ENCODE results near the gene LEFTY2.
"Not testable (repeated sequence)": the region's sequence is repeated elsewhere in the genome, so short reads cannot be mapped to it uniquely, and the experiment has no call there.

Gene LEFTY2

DNA sequence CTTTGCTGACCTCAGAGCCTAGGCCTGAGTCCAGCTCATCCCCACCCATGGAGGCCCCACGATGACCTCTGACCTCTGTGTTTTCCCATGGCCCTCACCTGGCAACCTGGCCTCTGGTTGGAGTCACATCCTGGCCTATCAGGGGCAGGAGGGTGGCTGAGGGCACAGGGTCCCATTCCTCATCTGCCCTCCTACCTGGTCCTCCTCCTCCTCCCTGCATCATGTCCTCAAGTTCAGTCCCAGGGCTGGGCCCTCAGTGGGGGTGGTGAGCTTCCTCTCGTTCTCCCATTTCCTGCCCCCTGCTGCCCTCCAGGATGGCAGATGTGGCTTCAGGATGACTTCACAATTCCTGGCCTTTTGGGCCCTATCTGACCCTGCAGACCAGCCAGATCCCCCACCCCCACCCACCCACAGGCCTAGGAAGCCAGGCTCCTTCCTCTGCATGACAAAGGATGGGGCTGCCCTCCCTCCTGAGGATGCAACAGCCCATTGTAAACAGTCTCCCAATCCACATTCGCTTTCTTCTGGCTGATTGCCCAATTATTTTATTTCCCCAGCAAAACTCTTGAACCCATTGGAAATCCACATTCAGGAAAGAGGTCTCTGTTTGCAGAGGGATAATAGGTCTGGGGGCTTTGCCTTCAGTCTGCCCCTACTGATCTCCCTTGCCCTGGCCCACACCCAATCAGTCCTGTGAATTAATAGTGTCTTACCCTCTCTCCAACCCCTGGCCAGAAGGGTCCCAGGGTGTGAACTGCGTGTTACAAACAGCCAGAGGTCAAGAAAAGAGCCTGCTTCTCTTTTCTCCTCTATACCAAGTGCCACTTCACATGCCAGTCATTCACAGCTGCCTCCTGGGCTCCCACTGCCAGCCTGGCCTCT lies 41.7 kb downstream of the LEFTY2 start:
- no peak for DNase-seq

DNA sequence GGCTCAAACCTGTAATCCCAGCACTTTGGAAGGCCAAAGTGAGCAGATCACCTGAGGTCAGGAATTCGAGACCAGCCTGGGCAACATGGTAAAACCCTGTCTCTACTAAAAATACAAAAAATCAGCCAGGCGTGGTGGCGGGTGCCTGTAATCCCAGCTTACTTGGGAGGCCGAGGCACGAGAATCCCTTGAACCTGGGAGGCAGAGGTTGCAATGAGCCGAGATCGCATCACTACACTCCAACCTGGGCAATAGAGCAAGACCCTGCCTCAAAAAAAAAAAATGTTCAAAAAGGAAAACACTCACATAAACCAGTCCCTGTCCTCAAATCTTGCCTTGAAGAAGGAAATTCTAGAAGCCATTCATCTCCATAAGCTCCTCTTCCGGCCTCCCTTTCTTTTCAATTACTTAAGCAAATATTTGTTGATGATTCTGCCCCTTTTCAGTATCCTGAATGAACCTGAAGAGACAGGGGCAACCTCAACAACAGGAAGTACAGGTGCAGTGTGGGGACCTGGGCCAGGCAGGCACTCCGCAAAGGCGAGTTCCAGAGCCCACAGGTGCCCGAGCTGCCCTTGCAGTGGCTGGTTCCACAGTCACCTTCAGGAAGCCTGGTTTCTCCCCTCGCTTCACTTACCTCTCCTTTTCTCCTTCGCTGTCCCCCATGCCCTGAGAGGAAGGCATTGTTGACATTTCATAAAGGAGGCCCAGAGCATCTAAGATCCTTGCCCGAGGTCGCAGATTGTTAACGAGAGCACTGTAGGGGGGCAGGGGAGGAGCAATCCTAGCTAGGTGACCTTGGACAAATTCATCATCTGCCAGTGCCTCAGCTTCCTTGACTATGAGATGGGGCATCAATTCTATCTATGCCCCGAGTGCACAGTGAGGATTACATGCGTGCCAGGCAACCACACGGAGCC lies 43.2 kb downstream of the LEFTY2 start:
- peak; percentile 65 for DNase-seq

DNA sequence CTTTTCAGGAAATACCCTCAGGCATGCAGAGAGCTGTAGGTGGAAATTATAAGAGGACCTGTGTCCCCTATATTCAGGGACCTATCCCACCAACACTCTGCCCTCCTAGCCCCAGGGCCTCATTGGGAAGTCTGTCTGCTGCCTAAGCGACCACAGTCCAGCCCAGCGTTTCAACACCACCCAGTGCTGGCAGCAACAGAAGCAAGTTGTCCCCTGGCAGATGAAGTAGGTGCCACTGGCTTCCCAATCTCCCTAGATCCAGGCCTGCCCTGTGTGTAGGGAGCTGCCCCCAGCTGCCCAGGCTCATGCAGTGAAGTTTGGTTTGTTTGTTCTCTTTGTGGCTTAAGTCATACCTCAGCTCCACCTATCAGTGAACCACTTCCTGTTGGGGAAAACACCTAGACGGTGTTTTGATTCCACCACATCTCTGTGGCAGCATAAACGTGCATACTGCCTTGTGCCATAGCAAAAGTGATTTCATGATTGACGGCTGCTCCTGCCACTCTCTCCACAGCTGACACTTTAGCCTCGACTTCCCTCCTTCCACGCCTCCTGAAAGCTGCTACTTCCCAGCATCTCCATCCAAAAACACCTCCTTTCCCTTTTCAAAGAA lies 44.0 kb downstream of the LEFTY2 start:
- peak; percentile 66 for DNase-seq

DNA sequence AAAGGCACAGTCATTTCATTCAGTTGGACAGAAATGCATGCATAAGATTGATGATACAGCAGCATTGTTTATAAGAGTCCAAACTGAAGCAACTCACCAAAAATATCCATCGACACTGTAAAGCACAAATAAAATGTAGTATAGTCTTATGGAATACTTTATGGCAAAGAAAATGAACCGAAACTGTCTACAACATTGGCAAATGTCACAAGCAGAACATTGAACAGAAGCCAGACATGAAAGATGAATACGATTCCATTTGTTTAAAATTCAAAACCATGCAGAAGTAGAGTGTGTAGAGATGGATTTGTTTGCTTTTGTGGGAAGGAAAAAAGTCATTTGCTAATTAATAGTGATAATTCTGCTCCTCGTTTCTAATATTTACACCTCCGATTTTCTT lies 44.5 kb downstream of the LEFTY2 start:
- DNase-seq: no peak

DNA sequence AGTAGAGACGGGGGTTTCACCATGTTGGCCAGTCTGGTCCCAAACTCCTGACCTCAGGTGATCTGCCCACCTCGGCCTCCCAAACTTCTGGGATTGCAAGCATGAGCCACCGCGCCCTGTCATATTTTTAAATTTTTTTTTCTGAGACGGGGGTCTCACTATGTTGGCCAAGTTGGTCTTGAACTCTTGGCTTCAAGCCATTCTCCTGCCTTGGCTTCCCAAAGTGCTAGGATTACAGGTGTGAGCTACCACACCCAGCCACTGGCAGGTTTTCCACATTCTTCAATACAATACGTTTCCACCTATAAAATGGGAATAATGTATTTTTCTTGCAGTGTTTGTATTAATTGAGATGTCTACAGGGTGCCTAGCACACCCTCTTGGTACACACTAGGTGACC lies 48.7 kb downstream of the LEFTY2 start:
- no peak for DNase-seq

DNA sequence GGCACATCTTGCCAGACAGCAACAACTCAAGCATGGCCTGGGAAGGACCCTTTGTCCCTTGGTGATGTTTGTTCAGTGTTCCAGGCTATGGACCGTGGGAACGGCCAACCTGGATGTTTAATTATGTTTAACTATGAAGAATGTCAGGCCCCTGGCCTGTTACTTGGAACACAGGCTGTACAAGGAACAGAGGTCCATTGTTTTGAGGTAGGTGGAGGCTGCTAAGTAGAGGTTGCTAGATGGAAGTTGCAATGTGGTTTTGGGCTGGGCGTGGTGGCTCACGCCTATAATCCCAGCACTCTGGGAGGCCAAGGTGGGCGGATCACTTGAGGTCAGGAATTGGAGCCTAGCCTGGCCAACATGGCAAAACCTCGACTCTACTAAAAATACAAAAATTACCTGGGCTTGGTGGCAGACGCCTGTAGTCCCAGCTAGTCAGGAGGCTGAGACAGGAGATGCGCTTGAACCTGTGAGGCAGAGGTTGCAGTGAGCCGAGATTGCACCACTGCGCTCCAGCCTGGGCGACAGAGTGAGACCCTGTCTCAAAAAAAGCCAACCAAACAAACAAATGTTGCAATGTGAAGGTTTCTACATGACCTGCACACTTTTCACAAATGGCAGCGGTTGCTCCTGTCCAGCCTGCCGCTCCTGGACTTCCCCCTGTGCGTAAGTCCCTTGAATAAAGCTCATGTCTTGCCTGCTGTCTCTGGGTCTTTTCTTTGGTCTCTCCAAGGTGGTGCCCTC lies 49.6 kb downstream of the LEFTY2 start:
- DNase-seq: no peak

DNA sequence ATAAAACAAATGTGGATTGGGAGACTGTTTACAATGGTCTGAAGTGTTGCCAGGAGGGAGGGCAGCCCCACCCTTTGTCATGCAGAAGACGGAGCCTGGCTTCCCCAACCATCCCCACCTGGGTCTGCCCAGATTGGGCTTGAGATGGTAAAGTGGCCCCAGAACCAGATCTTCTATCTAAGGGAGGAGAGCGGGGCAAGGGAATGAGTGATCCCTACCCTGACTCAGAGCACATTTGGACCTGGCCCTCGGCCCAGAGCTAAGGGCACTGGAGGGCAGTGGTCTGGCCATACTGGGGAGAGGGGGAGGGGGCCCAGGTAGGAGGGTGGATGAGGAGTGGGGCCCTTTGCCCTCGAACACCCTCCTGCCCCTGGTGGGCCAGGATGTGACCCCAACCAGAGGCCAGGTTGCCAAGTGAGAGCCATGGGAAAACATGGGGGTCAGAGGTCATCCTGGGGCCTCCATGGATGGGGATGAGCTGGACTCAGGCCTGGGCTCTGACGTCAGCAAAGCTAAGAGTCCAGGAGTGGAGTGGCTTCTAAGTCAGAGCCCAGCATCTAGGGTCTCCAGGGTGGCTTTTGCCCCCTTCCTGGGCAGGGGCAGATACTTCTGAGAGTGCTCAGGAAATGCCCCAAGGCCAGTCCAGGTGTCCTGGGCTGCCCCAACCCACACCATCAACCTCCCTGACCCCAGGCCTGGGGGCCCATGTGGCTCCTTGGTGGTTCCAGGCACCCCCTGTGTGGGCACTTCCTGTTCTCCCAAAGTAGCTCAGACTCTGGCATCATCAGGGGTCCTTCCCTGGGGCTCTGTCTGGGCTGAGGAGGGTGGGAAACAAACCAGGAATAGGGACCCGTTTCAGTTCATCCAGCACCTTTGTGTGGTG lies 50.4 kb downstream of the LEFTY2 start:
- DNase-seq: no peak

DNA sequence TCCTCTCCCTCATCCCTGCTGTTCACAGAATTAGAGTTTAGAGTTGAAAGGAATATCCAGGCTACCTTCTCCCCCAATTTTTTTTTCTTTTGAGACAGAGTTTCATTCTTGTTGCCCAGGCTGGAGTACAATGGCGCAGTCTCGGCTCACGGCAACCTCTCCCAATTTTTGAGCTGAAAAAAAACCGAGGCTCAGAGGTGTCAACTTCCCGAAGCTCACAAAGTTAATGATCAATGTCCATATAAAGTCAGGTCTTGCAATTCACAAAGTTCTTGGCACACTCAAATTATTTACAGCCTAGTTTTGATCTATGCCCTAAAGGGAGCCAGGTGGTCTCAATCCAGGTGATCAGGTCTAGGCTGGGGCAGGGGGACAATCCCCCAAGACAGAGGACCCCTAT lies 51.3 kb downstream of the LEFTY2 start:
- DNase-seq: no peak

DNA sequence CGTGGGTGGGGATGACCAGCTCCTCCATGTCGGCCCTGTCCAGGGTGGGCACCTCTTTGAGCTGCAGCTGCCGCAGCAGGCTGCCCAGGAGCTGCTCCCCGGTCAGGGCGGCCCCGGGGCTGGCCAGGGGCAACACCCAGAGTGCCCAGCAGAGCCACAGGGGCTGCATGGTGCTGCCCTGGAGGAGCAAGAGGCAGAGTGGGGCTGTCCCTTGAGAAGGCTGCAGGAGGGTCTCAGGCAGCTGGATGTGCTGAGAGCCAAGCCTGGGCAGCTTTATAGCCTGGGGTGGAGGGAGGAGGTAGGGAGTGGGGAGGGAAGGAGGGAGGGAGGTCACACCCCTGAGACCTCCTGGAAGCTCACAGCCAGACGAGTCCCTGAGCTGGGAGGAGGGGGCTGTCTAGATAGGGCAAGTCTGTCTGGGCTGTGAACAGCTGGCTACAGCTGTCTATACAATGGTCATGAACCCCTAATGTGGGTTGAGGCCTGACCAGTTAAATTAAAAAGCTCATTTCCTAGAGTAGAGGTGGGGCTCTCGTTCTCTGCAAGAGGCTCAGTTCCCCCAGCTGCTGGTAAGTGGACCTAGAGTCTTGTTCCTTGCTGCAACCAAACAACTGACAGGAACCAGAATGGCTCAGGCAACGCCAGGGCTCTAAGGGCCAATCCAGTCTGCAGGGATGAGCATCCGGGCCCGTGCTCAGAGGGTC lies 52.0 kb downstream of the LEFTY2 start, which contains the start of gene LEFTY1:
Gene LEFTY1, minus strand, starts transcription at position 249 of the 704 bp plus-strand sequence. Its CDS starts 80 bp downstream, at position 169.
- DNase-seq: no peak

DNA sequence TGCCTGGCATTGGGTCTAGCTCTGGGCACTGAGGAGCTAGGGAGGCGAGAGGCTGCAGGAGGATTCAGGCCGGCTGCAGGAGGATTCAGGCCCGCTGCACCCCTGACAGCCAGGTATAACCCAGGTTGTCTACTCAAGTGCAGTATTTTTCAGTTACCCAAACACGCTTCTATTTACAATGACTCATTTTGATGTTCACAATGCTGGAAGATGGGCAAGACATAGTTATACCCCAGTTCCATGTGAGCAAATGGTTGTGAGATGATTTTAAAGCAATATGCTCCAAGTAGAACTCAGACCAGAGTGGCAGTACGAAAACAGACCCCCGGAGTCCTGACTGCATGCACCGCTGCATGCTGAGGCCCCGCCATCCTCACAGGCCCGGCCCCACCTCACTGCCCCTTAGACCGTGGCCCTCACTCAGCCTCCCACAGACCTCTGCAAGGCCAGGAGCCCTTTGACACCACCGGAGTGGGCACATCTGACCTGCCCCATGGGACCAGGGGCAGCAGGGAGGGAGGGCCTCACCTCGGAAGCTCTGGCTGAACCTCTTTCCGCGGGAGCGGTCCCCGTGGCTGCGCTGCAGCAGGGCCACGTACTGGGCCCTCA lies 52.6 kb downstream of the LEFTY2 start:
- no peak for DNase-seq

DNA sequence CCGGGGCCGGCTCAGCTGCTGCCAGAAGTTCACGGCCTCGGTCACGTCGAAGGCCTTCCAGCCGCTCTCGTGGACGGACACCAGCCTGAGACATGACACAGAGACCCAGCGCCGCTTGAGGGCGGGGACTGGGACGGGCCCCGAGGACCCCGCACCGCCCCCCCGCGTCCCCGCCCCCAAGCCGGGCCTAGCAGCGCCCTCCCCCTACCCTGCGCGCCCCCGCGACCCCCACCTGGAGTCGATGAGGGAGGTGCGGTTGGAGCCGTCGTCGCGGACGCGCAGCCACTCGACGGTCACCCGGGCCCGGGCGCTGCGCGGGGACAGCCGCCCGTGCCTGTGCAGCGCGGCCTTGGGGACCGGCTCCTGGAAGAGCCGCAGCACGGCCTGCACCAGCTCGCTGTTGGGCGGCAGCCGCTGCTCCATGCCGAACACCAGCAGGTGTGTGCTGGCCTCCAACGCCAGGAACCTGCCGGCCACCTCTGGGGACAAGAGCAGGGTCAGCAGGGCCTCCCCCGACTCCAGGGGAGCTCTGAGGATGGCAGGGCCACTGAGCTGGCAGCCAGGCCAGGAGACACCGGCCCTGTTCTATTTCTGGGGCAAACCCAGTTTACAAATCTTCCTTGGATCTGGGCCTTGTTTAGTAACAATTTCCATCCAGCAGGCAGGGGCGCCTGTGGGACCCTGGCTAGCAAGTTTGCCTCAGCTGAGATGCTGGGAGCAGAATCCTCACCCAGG lies 53.3 kb downstream of the LEFTY2 start:
- DNase-seq: not testable (repeated sequence)

DNA sequence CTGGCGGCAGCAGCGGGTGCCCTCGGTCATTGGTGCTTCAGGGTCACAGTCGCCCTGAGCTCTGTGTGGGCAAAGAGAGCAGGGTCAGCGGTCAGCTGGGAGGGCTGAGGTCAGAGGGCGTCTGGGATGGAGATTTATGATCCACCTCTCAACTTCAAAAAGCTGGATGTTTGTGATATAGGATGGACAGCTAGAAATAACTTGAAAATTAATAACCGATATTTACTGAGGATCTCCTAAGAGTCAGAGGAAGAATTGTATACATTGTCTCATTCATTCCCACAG lies 54.0 kb downstream of the LEFTY2 start:
- DNase-seq: no peak

Measured in NCI-H510A (cell line).